Erythroblast (primary cell): ENCODE measurements around the gene ZP1.

ENCODE experiments used
- GATA1 ChIP-seq: IDR thresholded peaks from 2 replicates; pipeline ENCODE4 v1.6.1; 2011; ENCODE audit warnings: low read depth, mild to moderate bottlenecking, control low read depth, low read length, moderate library complexity
- POLR2A ChIP-seq: IDR thresholded peaks from 2 replicates; pipeline ENCODE4 v1.6.1; 2011; ENCODE audit warnings: mild to moderate bottlenecking, low read length

DNA sequence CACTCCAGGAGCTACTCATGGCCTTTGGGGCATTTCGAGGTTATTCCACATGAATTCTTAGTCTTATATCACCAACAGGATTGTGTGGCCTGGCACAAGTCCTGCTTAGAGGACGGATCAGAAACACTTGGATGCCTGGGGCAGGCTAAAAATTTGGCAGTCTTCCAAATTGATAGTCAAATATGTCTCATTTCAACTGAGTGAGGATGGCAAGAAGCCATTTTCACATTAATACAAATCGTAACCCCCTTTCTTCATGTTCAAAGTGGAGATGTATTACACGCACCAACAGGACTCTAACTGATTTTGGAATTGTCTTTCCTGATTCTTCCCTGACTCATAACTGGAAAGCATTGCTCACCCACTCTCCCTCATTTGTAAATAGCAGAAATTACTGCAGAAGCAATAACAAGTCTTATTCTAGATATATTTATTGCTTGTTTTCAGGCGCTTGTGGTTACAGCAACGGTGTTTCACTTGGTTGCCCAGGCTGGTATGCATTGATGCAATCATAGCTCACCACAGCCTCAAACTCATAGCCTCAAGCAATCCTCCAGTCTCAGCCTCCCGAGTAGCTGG, 35.8 kb upstream of the ZP1 start:
- TF ChIP-seq POLR2A (no peak), GATA1 (no peak)
